ENCODE data around the gene MEGF10.

DNA sequence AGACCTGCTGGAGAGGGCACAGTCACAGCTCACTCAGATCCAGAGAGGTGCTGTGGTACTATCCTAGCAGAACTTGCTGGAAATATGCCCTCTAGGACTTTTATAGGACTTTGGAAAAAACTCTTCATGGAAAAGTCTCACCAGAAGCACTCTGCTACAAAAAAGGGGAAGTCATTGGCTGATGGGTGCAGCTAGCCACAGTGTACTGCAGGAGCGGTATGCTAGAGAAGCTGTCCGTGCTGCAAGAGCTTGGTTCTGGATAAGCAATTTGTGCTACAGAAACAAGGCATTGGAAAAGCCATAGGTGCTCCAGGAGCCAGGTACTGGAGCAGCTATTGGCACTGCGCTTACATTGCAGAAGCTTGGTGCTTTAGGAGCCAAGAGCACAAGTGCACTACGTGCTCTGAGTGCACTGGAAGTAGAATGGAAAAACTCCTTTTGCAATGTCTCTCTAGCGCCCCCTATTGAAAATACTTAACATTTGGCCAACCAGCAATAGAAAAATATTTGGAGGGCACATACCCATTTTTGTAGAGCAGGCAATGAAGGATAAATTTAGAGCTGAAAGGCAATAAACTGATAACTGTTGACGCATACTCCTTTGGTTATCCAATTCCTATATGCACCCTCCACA lies 83.4 kb downstream of the MEGF10 start:
- TF ChIP-seq POLR2AphosphoS5 (IDR thresholded peaks at IDR 0.05): no peak
- no peak for TF ChIP-seq POLR2A (IDR thresholded peaks at IDR 0.05; ENCODE audit: low read depth)
- TF ChIP-seq, protein P1, sequence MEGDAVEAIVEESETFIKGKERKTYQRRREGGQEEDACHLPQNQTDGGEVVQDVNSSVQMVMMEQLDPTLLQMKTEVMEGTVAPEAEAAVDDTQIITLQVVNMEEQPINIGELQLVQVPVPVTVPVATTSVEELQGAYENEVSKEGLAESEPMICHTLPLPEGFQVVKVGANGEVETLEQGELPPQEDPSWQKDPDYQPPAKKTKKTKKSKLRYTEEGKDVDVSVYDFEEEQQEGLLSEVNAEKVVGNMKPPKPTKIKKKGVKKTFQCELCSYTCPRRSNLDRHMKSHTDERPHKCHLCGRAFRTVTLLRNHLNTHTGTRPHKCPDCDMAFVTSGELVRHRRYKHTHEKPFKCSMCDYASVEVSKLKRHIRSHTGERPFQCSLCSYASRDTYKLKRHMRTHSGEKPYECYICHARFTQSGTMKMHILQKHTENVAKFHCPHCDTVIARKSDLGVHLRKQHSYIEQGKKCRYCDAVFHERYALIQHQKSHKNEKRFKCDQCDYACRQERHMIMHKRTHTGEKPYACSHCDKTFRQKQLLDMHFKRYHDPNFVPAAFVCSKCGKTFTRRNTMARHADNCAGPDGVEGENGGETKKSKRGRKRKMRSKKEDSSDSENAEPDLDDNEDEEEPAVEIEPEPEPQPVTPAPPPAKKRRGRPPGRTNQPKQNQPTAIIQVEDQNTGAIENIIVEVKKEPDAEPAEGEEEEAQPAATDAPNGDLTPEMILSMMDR (IDR thresholded peaks at IDR 0.05): no peak

Measured in esophagus muscularis mucosa (tissue), 3 donors.